Suprapubic skin (tissue), 4 donors: ENCODE measurements around the gene GLIS1.

Experiments
- EP300 ChIP-seq: sonication (generic); formaldehyde crosslinking; IDR thresholded peaks from one replicate; pipeline ENCODE4 v1.6.1; 2017; ENCODE audit warnings: antibody characterized with exemption
- POLR2A ChIP-seq, 2 donors: fragments of 450-650 bp; IDR thresholded peaks; one replicate each; pipeline ENCODE4 v1.6.1; 2017; ENCODE audit warnings: antibody characterized with exemption in 2 of 2, mild to moderate bottlenecking in 2 of 2, moderate library complexity in 2 of 2
- POLR2AphosphoS5 ChIP-seq, 3 donors: sonication (generic); formaldehyde crosslinking; IDR thresholded peaks; one replicate each; pipeline ENCODE4 v1.6.1; 2017; ENCODE audit warnings: antibody characterized with exemption in 3 of 3
- TF ChIP-seq, protein P1 (sequence below), 2 donors: fragments of 200-600 bp in 1 of 2; fragments of 450-650 bp in 1 of 2; sonication (generic) in 1 of 2; IDR thresholded peaks; one replicate each; pipeline ENCODE4 v1.5.1; 2016 to 2019; ENCODE audit warnings: antibody characterized with exemption in 2 of 2, mild to moderate bottlenecking in 1 of 2, moderate library complexity in 1 of 2

DNA sequence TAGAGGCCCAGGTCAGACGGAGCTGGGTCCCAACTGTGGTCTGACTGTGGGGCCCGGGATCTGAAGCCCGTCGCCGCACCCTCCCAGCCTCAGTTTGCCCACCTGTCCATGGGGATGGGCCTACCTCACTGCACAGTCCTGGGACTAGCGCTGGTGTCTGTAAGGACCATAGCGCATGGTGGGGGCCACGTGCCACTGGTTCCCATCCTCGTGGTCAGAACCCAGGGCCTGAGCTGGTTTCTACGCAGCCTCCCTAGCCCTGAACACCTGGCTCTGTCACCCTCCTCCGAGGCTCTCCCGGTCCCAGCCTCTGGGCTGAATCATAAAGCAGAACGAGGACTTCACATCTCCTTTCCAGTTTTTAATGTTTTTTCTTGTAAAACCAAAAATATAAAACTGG, 233.1 kb downstream of the GLIS1 start:
- TF ChIP-seq, protein P1, sequence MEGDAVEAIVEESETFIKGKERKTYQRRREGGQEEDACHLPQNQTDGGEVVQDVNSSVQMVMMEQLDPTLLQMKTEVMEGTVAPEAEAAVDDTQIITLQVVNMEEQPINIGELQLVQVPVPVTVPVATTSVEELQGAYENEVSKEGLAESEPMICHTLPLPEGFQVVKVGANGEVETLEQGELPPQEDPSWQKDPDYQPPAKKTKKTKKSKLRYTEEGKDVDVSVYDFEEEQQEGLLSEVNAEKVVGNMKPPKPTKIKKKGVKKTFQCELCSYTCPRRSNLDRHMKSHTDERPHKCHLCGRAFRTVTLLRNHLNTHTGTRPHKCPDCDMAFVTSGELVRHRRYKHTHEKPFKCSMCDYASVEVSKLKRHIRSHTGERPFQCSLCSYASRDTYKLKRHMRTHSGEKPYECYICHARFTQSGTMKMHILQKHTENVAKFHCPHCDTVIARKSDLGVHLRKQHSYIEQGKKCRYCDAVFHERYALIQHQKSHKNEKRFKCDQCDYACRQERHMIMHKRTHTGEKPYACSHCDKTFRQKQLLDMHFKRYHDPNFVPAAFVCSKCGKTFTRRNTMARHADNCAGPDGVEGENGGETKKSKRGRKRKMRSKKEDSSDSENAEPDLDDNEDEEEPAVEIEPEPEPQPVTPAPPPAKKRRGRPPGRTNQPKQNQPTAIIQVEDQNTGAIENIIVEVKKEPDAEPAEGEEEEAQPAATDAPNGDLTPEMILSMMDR (IDR thresholded peaks at IDR 0.05): no peak
- TF ChIP-seq EP300 (no peak), POLR2A (IDR thresholded peaks at IDR 0.05) (no peak), POLR2AphosphoS5 (IDR thresholded peaks at IDR 0.05) (no peak)
